Keratinocyte (primary cell): ENCODE data around the gene GTPBP6. TPM values are rescaled to one million over a fixed set of nuclear protein-coding genes. Genes with fewer than 3 reads are reported as not detected.
"Not testable (repeated sequence)": the region's sequence is repeated elsewhere in the genome, so short reads cannot be mapped to it uniquely, and the experiment has no call there.

ENCODE experiments used
- DNase-seq: peaks from one replicate; pipeline ENCODE4 v3.0.0-alpha.2; 2011; ENCODE audit warnings: low read depth, missing footprints, low spot score
- FAIRE-seq: peaks from 2 replicates; lab custom pipeline; 2011; peaks lifted over from hg19 to GRCh38; lab: Jason Lieb, UNC
- H2AFZ ChIP-seq: 2 replicates; pipeline ENCODE4 v1.6.0; 2012; ENCODE audit warnings: low read length, control low read depth, inconsistent platforms; ENCODE audit not compliant: control insufficient read depth
- H3K27ac ChIP-seq: 2 replicates; pipeline ENCODE4 v1.5.1; 2011; ENCODE audit warnings: low read length; ENCODE audit not compliant: control insufficient read depth, insufficient read depth
- H3K27me3 ChIP-seq: 3 replicates; pipeline ENCODE4 v1.6.0; 2011; ENCODE audit warnings: low read length; ENCODE audit not compliant: control insufficient read depth, insufficient read depth; ENCODE audit errors: extremely low read depth
- H3K36me3 ChIP-seq, 2 experiments: 2 replicates in 1 of 2; 3 replicates in 1 of 2; pipeline ENCODE4 v1.5.1; 2011; ENCODE audit warnings: low read length in 2 of 2, mild to moderate bottlenecking in 1 of 2; ENCODE audit not compliant: control insufficient read depth in 2 of 2, insufficient read depth in 2 of 2; ENCODE audit errors: extremely low read depth in 1 of 2
- H3K4me1 ChIP-seq: 3 replicates; pipeline ENCODE4 v1.5.1; 2011; ENCODE audit warnings: low read length; ENCODE audit not compliant: control insufficient read depth, insufficient read depth; ENCODE audit errors: extremely low read depth
- H3K4me2 ChIP-seq: 3 replicates; pipeline ENCODE4 v1.6.0; 2011; ENCODE audit warnings: low read depth, low read length; ENCODE audit not compliant: control insufficient read depth, insufficient read depth; ENCODE audit errors: extremely low read depth
- H3K4me3 ChIP-seq, 3 experiments: fragments of 200-600 bp in 1 of 3; sonication (generic) in 1 of 3; 2 replicates in 2 of 3; 3 replicates in 1 of 3; pipeline ENCODE4 v1.5.1; 2011 to 2016; ENCODE audit warnings: low read length in 3 of 3, mild to moderate bottlenecking in 3 of 3, control low read depth in 2 of 3, inconsistent platforms in 1 of 3, low read depth in 1 of 3, mixed read lengths in 1 of 3, mixed run types in 1 of 3, moderate library complexity in 1 of 3; ENCODE audit not compliant: control insufficient read depth in 2 of 3, insufficient read depth in 2 of 3; ENCODE audit errors: extremely low read depth in 1 of 3
- H3K79me2 ChIP-seq: 2 replicates; pipeline ENCODE4 v1.6.0; 2012; ENCODE audit warnings: low read length; ENCODE audit not compliant: control insufficient read depth, insufficient read depth
- H3K9ac ChIP-seq: 3 replicates; pipeline ENCODE4 v1.6.0; 2011; ENCODE audit warnings: low read length; ENCODE audit not compliant: control insufficient read depth, insufficient read depth; ENCODE audit errors: extremely low read depth
- H3K9me1 ChIP-seq: 3 replicates; pipeline ENCODE4 v1.6.0; 2011; ENCODE audit warnings: low read length; ENCODE audit not compliant: control insufficient read depth, insufficient read depth; ENCODE audit errors: extremely low read depth
- H3K9me3 ChIP-seq: 2 replicates; pipeline ENCODE4 v1.5.1; 2012; ENCODE audit warnings: low read depth, low read length; ENCODE audit not compliant: control insufficient read depth
- H4K20me1 ChIP-seq: 3 replicates; pipeline ENCODE4 v1.6.0; 2011; ENCODE audit warnings: low read length; ENCODE audit not compliant: control insufficient read depth, insufficient read depth; ENCODE audit errors: extremely low read depth
- EZH2 ChIP-seq: IDR thresholded peaks from one replicate; pipeline ENCODE4 v1.6.1; 2012; ENCODE audit warnings: inconsistent platforms, mild to moderate bottlenecking, low read length, moderate library complexity
- dilution Hi-C: fragments of 300-500 bp; cut with MboI; formaldehyde crosslinking; loops from one replicate; pipeline ENCODE4 v1.7.0; 2020; ENCODE audit warnings: low sequenced_read_pairs; ENCODE audit not compliant: extremely low pct_ligation_motif_present
- polyA plus RNA-seq, 5 experiments: library from polyadenylated mRNA; depleted of rRNA in 3 of 5; stranded (reverse) in 3 of 5; stranded (forward) in 1 of 5; unstranded in 1 of 5; fragments of >200 nt; gene quantifications; 1 replicate in 1 of 5; 2 replicates in 3 of 5; 3 replicates in 1 of 5; pipeline versions ENCODE4 v1.2.1 to v1.2.3, GENCODE V29; 2011 to 2012; ENCODE audit warnings: missing spikeins in 2 of 5, low read depth in 1 of 5, low replicate concordance in 1 of 5
- TF ChIP-seq, protein P1 (sequence below), 3 experiments: IDR thresholded peaks in 1 of 3; conservative IDR thresholded peaks in 1 of 3; optimal IDR thresholded peaks in 1 of 3; 2 replicates in 2 of 3; 3 replicates in 1 of 3; pipeline versions ENCODE3 to v1.5.1; 2011; ENCODE audit warnings: low read length in 3 of 3, mild to moderate bottlenecking in 3 of 3, moderate library complexity in 2 of 3, control low read depth in 1 of 3, inconsistent platforms in 1 of 3; ENCODE audit not compliant: insufficient read depth in 2 of 3; ENCODE audit errors: extremely low read depth in 1 of 3

GTPBP6 gene
- polyA plus RNA-seq, 1 donor (not counting 4 experiments of a cell fraction or from before 2014, with no cell fraction given) = 16.7 TPM

DNA sequence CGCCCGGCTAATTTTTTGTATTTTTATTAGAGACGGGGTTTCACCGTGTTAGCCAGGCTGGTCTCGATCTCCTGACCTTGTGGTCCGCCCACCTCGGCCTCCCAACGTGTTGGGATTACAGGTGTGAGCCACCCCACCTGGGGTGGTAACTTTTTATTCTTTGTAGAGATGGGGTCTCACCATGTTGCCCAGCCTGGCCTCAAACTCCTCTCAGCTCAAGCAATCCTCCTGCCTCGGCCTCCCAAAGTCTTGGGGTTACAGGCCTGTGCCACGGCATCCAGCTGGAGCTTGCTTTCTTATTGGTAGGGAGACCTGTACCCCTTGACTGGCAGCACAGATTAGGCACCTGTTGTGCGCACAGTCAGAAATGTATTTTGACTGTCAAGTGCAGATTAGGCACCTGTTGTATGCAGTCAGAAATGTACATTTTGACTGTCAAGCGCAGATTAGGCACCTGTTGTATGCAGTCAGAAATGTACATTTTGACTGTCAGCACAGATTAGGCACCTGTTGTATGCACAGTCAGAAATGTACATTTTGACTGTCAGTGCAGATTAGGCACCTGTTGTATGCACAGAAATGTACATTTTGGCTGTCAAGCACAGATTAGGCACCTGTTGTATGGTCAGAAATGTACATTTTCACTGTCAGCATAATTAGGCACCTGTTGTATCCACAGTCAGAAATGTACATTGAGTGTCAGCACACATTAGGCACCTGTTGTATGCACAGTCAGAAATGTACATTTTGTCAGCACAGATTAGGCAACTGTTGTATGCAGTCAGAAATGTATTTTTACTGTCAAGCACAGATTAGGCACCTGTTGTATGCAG is 12.6 kb downstream of the GTPBP6 start:
- peaks cover 16 to 20% of the 10 kb centered on the region in 2 experiments for H3K36me3 ChIP-seq
- H2AFZ ChIP-seq, H3K27me3 ChIP-seq, H3K4me1 ChIP-seq, H3K9me3 ChIP-seq, H3K4me3 ChIP-seq, H3K79me2 ChIP-seq, H3K27ac ChIP-seq, H3K9ac ChIP-seq, DNase-seq, H4K20me1 ChIP-seq, H3K9me1 ChIP-seq, H3K4me2 ChIP-seq, dilution Hi-C loops: not testable (repeated sequence)
- FAIRE-seq = peak; percentile 92

DNA sequence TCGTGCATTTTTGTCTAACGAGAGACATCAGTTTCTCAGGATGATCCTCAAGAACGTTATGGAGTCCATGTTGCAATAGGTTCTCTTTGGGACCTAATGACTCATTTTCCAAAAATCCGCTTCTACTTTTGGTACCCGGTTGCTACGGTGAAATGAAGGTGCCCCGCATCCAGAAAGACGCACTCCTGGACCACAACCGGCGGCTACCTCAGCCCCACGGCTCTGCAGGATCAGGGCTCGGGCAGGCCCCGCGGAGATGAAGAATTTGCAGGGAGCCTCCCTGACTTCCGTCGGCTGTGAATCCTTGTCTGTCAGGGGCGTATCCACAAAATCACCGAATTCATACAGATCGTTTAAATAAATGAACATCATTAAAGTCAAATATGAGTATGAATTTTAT is 15.6 kb downstream of the GTPBP6 start:
- Histone ChIP-seq H3K27me3 (no peaks in the 10 kb centered on the region), H3K9me3 (no peaks in the 10 kb centered on the region), H3K4me2 (no peak overlapping the region), H3K4me3 (no peak overlapping the region), H3K4me1 (no peaks in the 10 kb centered on the region), H3K9ac (no peak overlapping the region), H3K79me2 (no peaks in the 10 kb centered on the region), H2AFZ (no peak overlapping the region), H3K27ac (no peak overlapping the region), H3K36me3 (peaks cover 16% of the 10 kb centered on the region in 2 experiments), H4K20me1 (peaks cover 1% of the 10 kb centered on the region), H3K9me1 (no peaks in the 10 kb centered on the region)
- TF ChIP-seq, protein P1, sequence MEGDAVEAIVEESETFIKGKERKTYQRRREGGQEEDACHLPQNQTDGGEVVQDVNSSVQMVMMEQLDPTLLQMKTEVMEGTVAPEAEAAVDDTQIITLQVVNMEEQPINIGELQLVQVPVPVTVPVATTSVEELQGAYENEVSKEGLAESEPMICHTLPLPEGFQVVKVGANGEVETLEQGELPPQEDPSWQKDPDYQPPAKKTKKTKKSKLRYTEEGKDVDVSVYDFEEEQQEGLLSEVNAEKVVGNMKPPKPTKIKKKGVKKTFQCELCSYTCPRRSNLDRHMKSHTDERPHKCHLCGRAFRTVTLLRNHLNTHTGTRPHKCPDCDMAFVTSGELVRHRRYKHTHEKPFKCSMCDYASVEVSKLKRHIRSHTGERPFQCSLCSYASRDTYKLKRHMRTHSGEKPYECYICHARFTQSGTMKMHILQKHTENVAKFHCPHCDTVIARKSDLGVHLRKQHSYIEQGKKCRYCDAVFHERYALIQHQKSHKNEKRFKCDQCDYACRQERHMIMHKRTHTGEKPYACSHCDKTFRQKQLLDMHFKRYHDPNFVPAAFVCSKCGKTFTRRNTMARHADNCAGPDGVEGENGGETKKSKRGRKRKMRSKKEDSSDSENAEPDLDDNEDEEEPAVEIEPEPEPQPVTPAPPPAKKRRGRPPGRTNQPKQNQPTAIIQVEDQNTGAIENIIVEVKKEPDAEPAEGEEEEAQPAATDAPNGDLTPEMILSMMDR (optimal IDR thresholded peaks at IDR 0.05 in 1 of 3, IDR thresholded peaks at IDR 0.05 in 1 of 3, conservative IDR thresholded peaks at IDR 0.05 in 1 of 3; ENCODE audit: extremely low read depth in 1 of 3, insufficient read depth in 2 of 3, low read length in 3 of 3) = no peak
- no peak for TF ChIP-seq EZH2
- FAIRE-seq (no peak), DNase-seq (no peak)
- dilution Hi-C loops = no loop called here
